Keratinocyte (primary cell): ENCODE measurements around the gene CCDC34.

ENCODE experiments used
- CTCF ChIP-seq, 3 experiments: IDR thresholded peaks in 1 of 3; conservative IDR thresholded peaks in 1 of 3; optimal IDR thresholded peaks in 1 of 3; 2 replicates in 2 of 3; 3 replicates in 1 of 3; pipeline versions ENCODE3 to v1.5.1; 2011; ENCODE audit warnings: low read length in 3 of 3, mild to moderate bottlenecking in 3 of 3, moderate library complexity in 2 of 3, control low read depth in 1 of 3, inconsistent platforms in 1 of 3; ENCODE audit not compliant: insufficient read depth in 2 of 3; ENCODE audit errors: extremely low read depth in 1 of 3
- EZH2 ChIP-seq: IDR thresholded peaks from one replicate; pipeline ENCODE4 v1.6.1; 2012; ENCODE audit warnings: inconsistent platforms, mild to moderate bottlenecking, low read length, moderate library complexity

DNA sequence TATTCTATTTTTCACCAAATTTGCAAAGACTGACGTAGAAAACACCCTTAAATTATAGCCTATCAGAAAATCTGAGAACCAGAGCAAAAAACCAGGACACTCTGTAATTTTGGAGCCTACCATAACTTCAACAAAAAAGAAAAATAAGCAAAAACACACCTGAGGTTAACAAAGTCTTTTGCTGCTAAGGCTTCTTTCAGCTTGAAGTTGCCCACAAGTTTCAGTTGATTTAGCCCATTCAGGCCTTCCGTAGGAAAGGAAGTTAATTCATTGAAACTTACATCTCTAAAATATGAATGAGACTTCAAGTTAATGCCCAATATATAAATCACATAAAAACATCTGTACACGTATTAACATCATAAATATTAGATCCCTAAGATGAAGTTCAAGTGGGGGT, 10.4 kb upstream of the CCDC34 start:
- TF ChIP-seq CTCF (optimal IDR thresholded peaks at IDR 0.05 in 1 of 3, IDR thresholded peaks at IDR 0.05 in 1 of 3, conservative IDR thresholded peaks at IDR 0.05 in 1 of 3; ENCODE audit: extremely low read depth in 1 of 3, insufficient read depth in 2 of 3, low read length in 3 of 3) (no peak), EZH2 (no peak)
